Activated CD4-positive, alpha-beta memory T cell treated with anti-CD3 and anti-CD28 coated beads for 36 hours (primary cell): ENCODE results near the gene PLD1. TPM values are rescaled to one million over a fixed set of nuclear protein-coding genes. Genes with fewer than 3 reads are reported as not detected.
A peak's percentile ranks its signal among the peaks of the same experiment; 100 is the strongest.
"Not testable (repeated sequence)": the region's sequence is repeated elsewhere in the genome, so short reads cannot be mapped to it uniquely, and the experiment has no call there.

Experiments
- CTCF ChIA-PET: fragments of 350-600 bp; sonication (Branson Sonifier 250); formaldehyde crosslinking; loops from one replicate; lab custom pipeline; 2021; ENCODE audit warnings: antibody characterized with exemption, inconsistent platforms; lab: Charles Lee
- POLR2A ChIA-PET: fragments of 350-600 bp; sonication (Branson Sonifier 250); formaldehyde crosslinking; loops from one replicate; lab custom pipeline; 2021; ENCODE audit warnings: antibody characterized with exemption; lab: Charles Lee
- DNase-seq: peaks from one replicate; pipeline ENCODE4 v3.0.0-alpha.2; 2020
- H3K27ac Mint-ChIP-seq: one replicate; pipeline ENCODE4 v1.8.0; 2021; ENCODE audit warnings: mixed read lengths
- H3K27me3 Mint-ChIP-seq: one replicate; pipeline ENCODE4 v1.8.0; 2021; ENCODE audit warnings: mixed read lengths
- H3K36me3 Mint-ChIP-seq: one replicate; pipeline ENCODE4 v1.8.0; 2021; ENCODE audit warnings: mixed read lengths
- H3K4me1 Mint-ChIP-seq: one replicate; pipeline ENCODE4 v1.8.0; 2021; ENCODE audit warnings: low read depth, mixed read lengths
- H3K4me3 Mint-ChIP-seq: one replicate; pipeline ENCODE4 v1.8.0; 2021; ENCODE audit warnings: mild to moderate bottlenecking, mixed read lengths
- H3K9me3 Mint-ChIP-seq: one replicate; pipeline ENCODE4 v1.8.0; 2021; ENCODE audit warnings: mixed read lengths
- intact Hi-C: fragments of 100-400 bp; cut with micrococcal nuclease; formaldehyde crosslinking; loops from one replicate; pipeline ENCODE4 v1.15.1; 2023
- total RNA-seq, 2 experiments: library from RNA; stranded (reverse); gene quantifications; one replicate each; pipeline ENCODE4 v1.2.3, GENCODE V29; 2021

Gene PLD1
- total RNA-seq, 2 experiments from 2014 or later = 0.99 to 1.4 TPM

GRCh38 chr3:171825222-171825828 lies 15.0 kb upstream of the PLD1 start:
- Mint-ChIP-seq H3K4me1 (peaks cover 19% of the 10 kb centered on the region), H3K9me3 (no peaks in the 10 kb centered on the region), H3K36me3 (no peaks in the 10 kb centered on the region), H3K4me3 (no peak overlapping the region), H3K27ac (no peak overlapping the region), H3K27me3 (peaks cover 2% of the 10 kb centered on the region)
- ChIA-PET POLR2A (no interaction called here), CTCF (no interaction called here)
- no peak for DNase-seq
- intact Hi-C loops = no loop called here

- intact Hi-C loops = no loop called here
Observed at GRCh38 chr3:171824824-171825221, 14.5 kb upstream of the PLD1 start.

GRCh38 chr3:171824116-171824515 lies 13.8 kb upstream of the PLD1 start:
- POLR2A ChIA-PET = no interaction called here
- Mint-ChIP-seq H3K4me1 (peaks cover 19% of the 10 kb centered on the region), H3K27ac (no peak overlapping the region), H3K4me3 (no peak overlapping the region), H3K9me3 (no peaks in the 10 kb centered on the region), H3K36me3 (no peaks in the 10 kb centered on the region), H3K27me3 (peaks cover 2% of the 10 kb centered on the region)
- DNase-seq = no peak
- intact Hi-C loops = no loop called here
- CTCF ChIA-PET = no interaction called here

More at GRCh38 chr3:171824824-171825221, 14.5 kb upstream of the PLD1 start:
- Mint-ChIP-seq H3K36me3 (no peaks in the 10 kb centered on the region), H3K9me3 (no peaks in the 10 kb centered on the region), H3K27me3 (peaks cover 2% of the 10 kb centered on the region), H3K4me3 (no peak overlapping the region), H3K4me1 (peaks cover 19% of the 10 kb centered on the region), H3K27ac (no peak overlapping the region)
- ChIA-PET CTCF (no interaction called here), POLR2A (no interaction called here)
- no peak for DNase-seq

GRCh38 chr3:171822431-171823106 lies 12.3 kb upstream of the PLD1 start:
- DNase-seq = no peak
- ChIA-PET CTCF (interaction anchor here (0.6 to 1.0 kb wide), 3 partner anchors 11 to 50 kb away, joined by 3 read pairs; no protein-coding TSS in a partner anchor), POLR2A (no interaction called here)
- Mint-ChIP-seq H3K27me3 (no peaks in the 10 kb centered on the region), H3K36me3 (no peaks in the 10 kb centered on the region), H3K4me1 (peaks cover 15% of the 10 kb centered on the region), H3K4me3 (no peak overlapping the region), H3K27ac (no peak overlapping the region), H3K9me3 (no peaks in the 10 kb centered on the region)
- intact Hi-C loops = loop anchor here (2.0 kb wide), 1 partner anchor 24 kb away; no protein-coding TSS in a partner anchor

GRCh38 chr3:171821778-171822358 lies 11.6 kb upstream of the PLD1 start:
- DNase-seq = no peak
- peaks cover 10% of the 10 kb centered on the region for H3K4me1 Mint-ChIP-seq
- H3K36me3 Mint-ChIP-seq = no peaks in the 10 kb centered on the region
- ChIA-PET CTCF (interaction anchor here (0.6 to 0.7 kb wide), 2 partner anchors 10 to 26 kb away, joined by 3 read pairs; no protein-coding TSS in a partner anchor), POLR2A (no interaction called here)
- intact Hi-C loops = loop anchor here (2.0 kb wide), 1 partner anchor 25 kb away; no protein-coding TSS in a partner anchor
- H3K27ac Mint-ChIP-seq = no peak overlapping the region
- H3K4me3 Mint-ChIP-seq = no peak overlapping the region
- no peaks in the 10 kb centered on the region for H3K27me3 Mint-ChIP-seq
- H3K9me3 Mint-ChIP-seq = no peaks in the 10 kb centered on the region

- H3K4me3 Mint-ChIP-seq = no peak overlapping the region
- ChIA-PET POLR2A (no interaction called here), CTCF (no interaction called here)
- no peaks in the 10 kb centered on the region for H3K27me3 Mint-ChIP-seq
- intact Hi-C loops = no loop called here
- H3K36me3 Mint-ChIP-seq = no peaks in the 10 kb centered on the region
- no peak for DNase-seq
- no peaks in the 10 kb centered on the region for H3K9me3 Mint-ChIP-seq
- H3K27ac Mint-ChIP-seq = no peak overlapping the region
- H3K4me1 Mint-ChIP-seq = peaks cover 10% of the 10 kb centered on the region
Observed at GRCh38 chr3:171821044-171821443, 10.8 kb upstream of the PLD1 start.

GRCh38 chr3:171817074-171817800 lies 7.0 kb upstream of the PLD1 start:
- ChIA-PET CTCF (interaction anchor here (1.1 to 1.3 kb wide), 2 partner anchors 11 to 17 kb away, joined by 4 read pairs; no protein-coding TSS in a partner anchor), POLR2A (no interaction called here)
- peaks cover 18% of the 10 kb centered on the region for H3K4me1 Mint-ChIP-seq
- no peak for DNase-seq
- no peaks in the 10 kb centered on the region for H3K9me3 Mint-ChIP-seq
- intact Hi-C loops = no loop called here
- H3K27ac Mint-ChIP-seq = no peak overlapping the region
- peaks cover 13% of the 10 kb centered on the region for H3K27me3 Mint-ChIP-seq
- H3K36me3 Mint-ChIP-seq = no peaks in the 10 kb centered on the region
- no peak overlapping the region for H3K4me3 Mint-ChIP-seq

- peaks cover 19% of the 10 kb centered on the region for H3K27me3 Mint-ChIP-seq
- no peak for DNase-seq
- CTCF ChIA-PET = interaction anchor here (1.0 to 1.3 kb wide), 2 partner anchors 13 to 18 kb away, joined by 3 to 4 read pairs; no protein-coding TSS in a partner anchor
- POLR2A ChIA-PET = no interaction called here
- intact Hi-C loops = no loop called here
- H3K4me3 Mint-ChIP-seq = no peak overlapping the region
- H3K36me3 Mint-ChIP-seq = no peaks in the 10 kb centered on the region
- H3K27ac Mint-ChIP-seq = no peak overlapping the region
- H3K4me1 Mint-ChIP-seq = peaks cover 11% of the 10 kb centered on the region
- no peaks in the 10 kb centered on the region for H3K9me3 Mint-ChIP-seq
Observed at GRCh38 chr3:171815973-171816595, 5.8 kb upstream of the PLD1 start.

- CTCF ChIA-PET = interaction anchor here (1.0 to 1.5 kb wide), 4 partner anchors 14 to 652 kb away, joined by 3 to 4 read pairs (median 3); no protein-coding TSS in a partner anchor
- H3K36me3 Mint-ChIP-seq, H3K9me3 Mint-ChIP-seq, POLR2A ChIA-PET, intact Hi-C loops, H3K4me3 Mint-ChIP-seq, DNase-seq, H3K27ac Mint-ChIP-seq: not testable (repeated sequence)
- Mint-ChIP-seq H3K27me3 (peaks cover 29% of the 10 kb centered on the region), H3K4me1 (peaks cover 13% of the 10 kb centered on the region)
Observed at GRCh38 chr3:171814662-171815061, 4.4 kb upstream of the PLD1 start.

- Mint-ChIP-seq H3K36me3 (no peaks in the 10 kb centered on the region), H3K4me3 (no peak overlapping the region)
Observed at GRCh38 chr3:171813897-171814460, 3.7 kb upstream of the PLD1 start.

GRCh38 chr3:171813278-171813896 lies 3.1 kb upstream of the PLD1 start:
- no peak for DNase-seq
- Mint-ChIP-seq H3K4me1 (peaks cover 18% of the 10 kb centered on the region), H3K27ac (peak overlapping the region; percentile 9), H3K27me3 (peaks cover 36% of the 10 kb centered on the region), H3K9me3 (no peaks in the 10 kb centered on the region), H3K36me3 (no peaks in the 10 kb centered on the region), H3K4me3 (no peak overlapping the region)
- ChIA-PET CTCF (interaction anchor here (1.3 to 1.5 kb wide), 2 partner anchors 528 to 650 kb away, joined by 3 read pairs; no protein-coding TSS in a partner anchor), POLR2A (no interaction called here)
- intact Hi-C loops = no loop called here

More at GRCh38 chr3:171813897-171814460, 3.7 kb upstream of the PLD1 start:
- Mint-ChIP-seq H3K27ac (peak overlapping the region; percentile 9), H3K27me3 (peaks cover 36% of the 10 kb centered on the region), H3K9me3 (no peaks in the 10 kb centered on the region), H3K4me1 (peaks cover 18% of the 10 kb centered on the region)
- ChIA-PET POLR2A (interaction anchor here (0.7 kb wide), 1 partner anchor 17 kb away, joined by 3 read pairs; no protein-coding TSS in a partner anchor), CTCF (interaction anchor here (0.7 to 1.5 kb wide), 4 partner anchors 15 to 651 kb away, joined by 3 to 4 read pairs (median 3); no protein-coding TSS in a partner anchor)
- intact Hi-C loops = no loop called here
- peak; percentile 52 for DNase-seq
